ENCODE measurements around the gene CCDC174.

Gene CCDC174

GRCh38 chr3:14616606-14617507 is 34.7 kb upstream of the CCDC174 start:
- DNase-seq (ENCODE audit: low read depth) = no peak
- TF ChIP-seq CTCF (IDR thresholded peaks at IDR 0.05; ENCODE audit: control insufficient read depth, insufficient read depth, low read depth, low read length, missing control alignments) = no peak

GRCh38 chr3:14617508-14618023 is 34.0 kb upstream of the CCDC174 start:
- no peak overlapping the region for H3K4me3 ChIP-seq (ENCODE audit: control insufficient read depth, low read depth, low read length)
- no peak for TF ChIP-seq CTCF (IDR thresholded peaks at IDR 0.05; ENCODE audit: control insufficient read depth, insufficient read depth, low read depth, low read length, missing control alignments)
- no peak for DNase-seq (ENCODE audit: low read depth)

More at GRCh38 chr3:14616606-14617507, 34.7 kb upstream of the CCDC174 start:
- H3K4me3 ChIP-seq (ENCODE audit: control insufficient read depth, low read depth, low read length) = no peak overlapping the region

- no peak for TF ChIP-seq CTCF (IDR thresholded peaks at IDR 0.05; ENCODE audit: control insufficient read depth, insufficient read depth, low read depth, low read length, missing control alignments)
- no peak for DNase-seq (ENCODE audit: low read depth)
- no peak overlapping the region for H3K4me3 ChIP-seq (ENCODE audit: control insufficient read depth, low read depth, low read length)
Measured at GRCh38 chr3:14619605-14620004, 32.0 kb upstream of the CCDC174 start.

- no peak overlapping the region for H3K4me3 ChIP-seq (ENCODE audit: control insufficient read depth, low read depth, low read length)
- no peak for TF ChIP-seq CTCF (IDR thresholded peaks at IDR 0.05; ENCODE audit: control insufficient read depth, insufficient read depth, low read depth, low read length, missing control alignments)
- no peak for DNase-seq (ENCODE audit: low read depth)
Measured at GRCh38 chr3:14620512-14620911, 31.1 kb upstream of the CCDC174 start.

- no peak for DNase-seq (ENCODE audit: low read depth)
- no peak overlapping the region for H3K4me3 ChIP-seq (ENCODE audit: control insufficient read depth, low read depth, low read length)
- TF ChIP-seq CTCF (IDR thresholded peaks at IDR 0.05; ENCODE audit: control insufficient read depth, insufficient read depth, low read depth, low read length, missing control alignments) = no peak
Measured at GRCh38 chr3:14621093-14621492, 30.5 kb upstream of the CCDC174 start.

- no peak overlapping the region for H3K4me3 ChIP-seq (ENCODE audit: control insufficient read depth, low read depth, low read length)
- DNase-seq (ENCODE audit: low read depth) = no peak
- no peak for TF ChIP-seq CTCF (IDR thresholded peaks at IDR 0.05; ENCODE audit: control insufficient read depth, insufficient read depth, low read depth, low read length, missing control alignments)
Measured at GRCh38 chr3:14622368-14622767, 29.2 kb upstream of the CCDC174 start.
